HepG2 (cell line): ENCODE measurements around the gene PPME1. TPM values are rescaled to one million over a fixed set of nuclear protein-coding genes. Genes with fewer than 3 reads are reported as not detected.

ENCODE experiments used
- ATAC-seq: fragments of 200-7000 bp; cut with Tn5 transposase; 3 replicates; pipeline ENCODE4 v1.9.1; 2020; ENCODE audit warnings: mild to moderate bottlenecking, moderate library complexity
- BruUV-seq: library from RNA; stranded (reverse); fragments of 400-500 nt; replicated peaks from 2 replicates; lab custom pipeline; 2021; lab: Mats Ljungman, UMichigan
- CTCF ChIA-PET: fragments of 300-600 bp; formaldehyde crosslinking; extraction: SDS; loops from one replicate; lab custom pipeline; 2021; ENCODE audit warnings: low total read pairs, inconsistent platforms, low intra/inter-chr PET ratio; lab: Yijun Ruan, JAX
- POLR2A ChIA-PET: fragments of 350-600 bp; sonication (Branson Sonifier 250); formaldehyde crosslinking; loops from one replicate; lab custom pipeline; 2020; ENCODE audit warnings: antibody characterized with exemption, inconsistent platforms; lab: Yijun Ruan, JAX
- DNase-seq: peaks from one replicate; pipeline ENCODE4 v3.0.0-alpha.2; 2015; ENCODE audit warnings: low spot score
- FAIRE-seq: peaks from 3 replicates; lab custom pipeline; 2011; peaks lifted over from hg19 to GRCh38; lab: Jason Lieb, UNC
- H2AFZ ChIP-seq: one replicate; pipeline ENCODE4 v1.6.1; 2011; ENCODE audit warnings: low read length, inconsistent platforms
- H3K27ac ChIP-seq: fragments of 300-600 bp; 3 replicates; pipeline ENCODE4 v1.8.0; 2011; ENCODE audit warnings: mixed run types, mild to moderate bottlenecking, mixed read lengths, low read length, inconsistent platforms; ENCODE audit not compliant: insufficient read depth; ENCODE audit errors: extremely low read length
- H3K27me3 ChIP-seq, 2 experiments: fragments of 200-600 bp in 1 of 2; 2 replicates in 1 of 2; 3 replicates in 1 of 2; pipeline versions ENCODE4 v1.6.0 to v1.8.0; 2011; ENCODE audit warnings: low read length in 2 of 2, mild to moderate bottlenecking in 2 of 2, moderate library complexity in 2 of 2, inconsistent platforms in 1 of 2; ENCODE audit not compliant: insufficient read depth in 2 of 2, control insufficient read depth in 1 of 2
- H3K36me3 ChIP-seq, 2 experiments: fragments of 200-600 bp in 1 of 2; replicated peaks in 1 of 2; 2 replicates in 1 of 2; 3 replicates in 1 of 2; pipeline versions ENCODE4 v1.5.1 to v1.8.0; 2011; ENCODE audit warnings: low read length in 2 of 2, inconsistent platforms in 1 of 2; ENCODE audit not compliant: insufficient read depth in 2 of 2, control insufficient read depth in 1 of 2
- H3K4me1 ChIP-seq: 2 replicates; pipeline ENCODE4 v1.5.1; 2012; ENCODE audit warnings: low read length, inconsistent platforms; ENCODE audit not compliant: insufficient read depth
- H3K4me2 ChIP-seq: 2 replicates; pipeline ENCODE4 v1.6.0; 2011; ENCODE audit warnings: low read depth, low read length, inconsistent platforms
- H3K4me3 ChIP-seq, 3 experiments: fragments of 200-600 bp in 1 of 3; sonication (generic), shearing (Covaris generic) in 1 of 3; replicated peaks in 1 of 3; 2 replicates each; pipeline ENCODE4 v1.5.1; 2011 to 2016; ENCODE audit warnings: low read length in 3 of 3, inconsistent platforms in 2 of 3, low read depth in 2 of 3, mild to moderate bottlenecking in 2 of 3, control low read depth in 1 of 3, mixed read lengths in 1 of 3; ENCODE audit not compliant: insufficient read depth in 1 of 3
- H3K79me2 ChIP-seq: one replicate; pipeline ENCODE4 v1.6.1; 2011; ENCODE audit warnings: low read length, inconsistent platforms; ENCODE audit not compliant: insufficient read depth
- H3K9ac ChIP-seq: 2 replicates; pipeline ENCODE4 v1.6.0; 2011; ENCODE audit warnings: mild to moderate bottlenecking, low read depth, low read length, inconsistent platforms; ENCODE audit not compliant: insufficient read depth
- H3K9me3 ChIP-seq: 2 replicates; pipeline ENCODE4 v1.5.1; 2012; ENCODE audit warnings: mild to moderate bottlenecking, low read length
- H4K20me1 ChIP-seq: 2 replicates; pipeline ENCODE4 v1.6.0; 2011; ENCODE audit warnings: inconsistent platforms, mild to moderate bottlenecking, low read length, moderate library complexity; ENCODE audit not compliant: insufficient read depth
- CENPT ChIP-seq: sonication (generic); formaldehyde crosslinking; IDR thresholded peaks from 2 replicates; pipeline ENCODE4 v1.8.0; 2022; ENCODE audit warnings: low read depth, mild to moderate bottlenecking, moderate library complexity, missing genetic modification reagents
- KDM1A ChIP-seq: IDR thresholded peaks from 2 replicates; pipeline ENCODE4 v1.6.1; 2016; ENCODE audit warnings: missing compliant biosample characterization
- MAFF ChIP-seq: IDR thresholded peaks from 2 replicates; pipeline ENCODE4 v1.6.1; 2011; ENCODE audit warnings: low read depth, low read length, improper control_type of control experiment
- MAFK ChIP-seq, 2 experiments: IDR thresholded peaks in 1 of 2; conservative IDR thresholded peaks in 1 of 2; 2 replicates each; pipeline ENCODE4 v1.6.1; 2011; ENCODE audit warnings: improper control_type of control experiment in 2 of 2, low read length in 2 of 2
- NR2F2 ChIP-seq: IDR thresholded peaks from 2 replicates; pipeline ENCODE4 v1.6.1; 2012; ENCODE audit warnings: low read depth, inconsistent platforms, borderline replicate concordance
- ZBTB21 ChIP-seq: sonication (generic); formaldehyde crosslinking; IDR thresholded peaks from 2 replicates; pipeline ENCODE4 v1.4.0; 2020; ENCODE audit warnings: missing genetic modification reagents
- ZC3H13 ChIP-seq: sonication (generic); formaldehyde crosslinking; IDR thresholded peaks from 2 replicates; pipeline ENCODE4 v1.8.1; 2023; ENCODE audit warnings: mild to moderate bottlenecking, missing genetic modification reagents, moderate library complexity
- ZNF652 ChIP-seq: IDR thresholded peaks from 2 replicates; pipeline ENCODE4 v1.6.1; 2016; ENCODE audit warnings: low read depth, borderline replicate concordance
- ZNF670 ChIP-seq: sonication (generic); formaldehyde crosslinking; IDR thresholded peaks from 2 replicates; pipeline ENCODE4 v1.8.0; 2022; ENCODE audit warnings: mild to moderate bottlenecking, missing genetic modification reagents, borderline replicate concordance
- WGBS: methylation state at CpG from one replicate; pipeline ENCODE4 v1.1.6; 2017; ENCODE audit warnings: low lambda C conversion rate; 5-methylcytosine and 5-hydroxymethylcytosine counted together
- in situ Hi-C: cut with HindIII; loops from 2 replicates; pipeline ENCODE4 v1.10.0; 2017; ENCODE audit warnings: low pct_unique_long_range_greater_than_20kb; ENCODE audit not compliant: extremely low pct_ligation_motif_present
- intact Hi-C: fragments of 100-400 bp; cut with micrococcal nuclease; formaldehyde crosslinking; loops from one replicate; pipeline ENCODE4 v1.10.0; 2022; ENCODE audit not compliant: unreplicated experiment
- polyA plus RNA-seq, 8 experiments: library from polyadenylated mRNA; depleted of rRNA in 3 of 8; stranded (reverse) in 7 of 8; unstranded in 1 of 8; fragments of >200 nt; fragmentation: Illumina TruSeq in 4 of 8; extraction: Trizol in 4 of 8; gene quantifications; 2 replicates each; pipeline versions ENCODE4 v1.2.1 to v1.2.3, GENCODE V29; 2011 to 2016; ENCODE audit warnings: low read depth in 4 of 8, missing spikeins in 1 of 8, mixed read lengths in 1 of 8; ENCODE audit not compliant: insufficient read depth in 1 of 8
- total RNA-seq, 5 experiments: library from RNA; depleted of rRNA; stranded (reverse); fragments of >200 nt; fragmentation: Illumina TruSeq; extraction: Trizol; gene quantifications; 2 replicates each; pipeline ENCODE4 v1.2.3, GENCODE V29; 2016; ENCODE audit warnings: low read depth in 1 of 5
- TF ChIP-seq, protein P1 (sequence below): sonication (generic); formaldehyde crosslinking; IDR thresholded peaks from 2 replicates; pipeline ENCODE4 v1.4.0; 2020; ENCODE audit warnings: missing genetic modification reagents

PPME1 gene
- total and polyA plus RNA-seq, 2 of the 13 experiments (the other 11 are each of a cell fraction or from before 2014, with no cell fraction given) = 31.3 to 56.0 TPM

DNA sequence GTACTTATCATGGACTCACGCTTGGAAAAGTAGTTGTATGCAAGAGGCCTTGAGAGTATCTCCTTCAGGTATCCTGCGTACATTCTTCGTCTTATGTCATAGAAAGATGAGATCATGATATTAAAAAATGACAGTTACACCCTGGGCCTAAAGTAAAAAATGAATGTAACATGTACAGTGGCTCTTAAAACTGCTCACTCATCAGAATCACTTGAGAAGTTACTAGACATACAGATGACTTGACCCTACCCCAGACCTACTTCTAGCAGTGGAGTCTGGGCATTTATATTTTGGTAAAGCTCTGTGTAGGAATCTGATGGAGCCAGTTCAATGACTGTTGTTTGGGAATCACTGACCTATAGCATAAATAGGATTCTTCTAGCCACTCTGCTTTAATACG lies 54.5 kb downstream of the PPME1 start:
- in situ Hi-C loops = no loop called here
- TF ChIP-seq KDM1A (CRISPR knock-in tag) (no peak), MAFK (conservative IDR thresholded peaks at IDR 0.05 in 1 of 2, IDR thresholded peaks at IDR 0.05 in 1 of 2; ENCODE audit: low read length in 2 of 2) (peak; percentile 64 to 77), NR2F2 (no peak), CENPT (CRISPR knock-in tag) (no peak), ZC3H13 (CRISPR knock-in tag) (no peak), ZNF670 (CRISPR knock-in tag) (no peak), ZNF652 (CRISPR knock-in tag) (no peak), ZBTB21 (no peak), MAFF (peak; percentile 71)
- TF ChIP-seq, protein P1, sequence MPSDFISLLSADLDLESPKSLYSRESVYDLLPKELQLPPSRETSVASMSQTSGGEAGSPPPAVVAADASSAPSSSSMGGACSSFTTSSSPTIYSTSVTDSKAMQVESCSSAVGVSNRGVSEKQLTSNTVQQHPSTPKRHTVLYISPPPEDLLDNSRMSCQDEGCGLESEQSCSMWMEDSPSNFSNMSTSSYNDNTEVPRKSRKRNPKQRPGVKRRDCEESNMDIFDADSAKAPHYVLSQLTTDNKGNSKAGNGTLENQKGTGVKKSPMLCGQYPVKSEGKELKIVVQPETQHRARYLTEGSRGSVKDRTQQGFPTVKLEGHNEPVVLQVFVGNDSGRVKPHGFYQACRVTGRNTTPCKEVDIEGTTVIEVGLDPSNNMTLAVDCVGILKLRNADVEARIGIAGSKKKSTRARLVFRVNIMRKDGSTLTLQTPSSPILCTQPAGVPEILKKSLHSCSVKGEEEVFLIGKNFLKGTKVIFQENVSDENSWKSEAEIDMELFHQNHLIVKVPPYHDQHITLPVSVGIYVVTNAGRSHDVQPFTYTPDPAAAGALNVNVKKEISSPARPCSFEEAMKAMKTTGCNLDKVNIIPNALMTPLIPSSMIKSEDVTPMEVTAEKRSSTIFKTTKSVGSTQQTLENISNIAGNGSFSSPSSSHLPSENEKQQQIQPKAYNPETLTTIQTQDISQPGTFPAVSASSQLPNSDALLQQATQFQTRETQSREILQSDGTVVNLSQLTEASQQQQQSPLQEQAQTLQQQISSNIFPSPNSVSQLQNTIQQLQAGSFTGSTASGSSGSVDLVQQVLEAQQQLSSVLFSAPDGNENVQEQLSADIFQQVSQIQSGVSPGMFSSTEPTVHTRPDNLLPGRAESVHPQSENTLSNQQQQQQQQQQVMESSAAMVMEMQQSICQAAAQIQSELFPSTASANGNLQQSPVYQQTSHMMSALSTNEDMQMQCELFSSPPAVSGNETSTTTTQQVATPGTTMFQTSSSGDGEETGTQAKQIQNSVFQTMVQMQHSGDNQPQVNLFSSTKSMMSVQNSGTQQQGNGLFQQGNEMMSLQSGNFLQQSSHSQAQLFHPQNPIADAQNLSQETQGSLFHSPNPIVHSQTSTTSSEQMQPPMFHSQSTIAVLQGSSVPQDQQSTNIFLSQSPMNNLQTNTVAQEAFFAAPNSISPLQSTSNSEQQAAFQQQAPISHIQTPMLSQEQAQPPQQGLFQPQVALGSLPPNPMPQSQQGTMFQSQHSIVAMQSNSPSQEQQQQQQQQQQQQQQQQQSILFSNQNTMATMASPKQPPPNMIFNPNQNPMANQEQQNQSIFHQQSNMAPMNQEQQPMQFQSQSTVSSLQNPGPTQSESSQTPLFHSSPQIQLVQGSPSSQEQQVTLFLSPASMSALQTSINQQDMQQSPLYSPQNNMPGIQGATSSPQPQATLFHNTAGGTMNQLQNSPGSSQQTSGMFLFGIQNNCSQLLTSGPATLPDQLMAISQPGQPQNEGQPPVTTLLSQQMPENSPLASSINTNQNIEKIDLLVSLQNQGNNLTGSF (CRISPR knock-in tag) = no peak
- no peak overlapping the region for H3K4me3 ChIP-seq
- ATAC-seq = no peak
- no peaks in the 10 kb centered on the region for H3K9me3 ChIP-seq
- CTCF ChIA-PET = no interaction called here
- no peaks in the 10 kb centered on the region for H4K20me1 ChIP-seq
- H3K36me3 ChIP-seq = peaks cover 4 to 29% of the 10 kb centered on the region in 2 experiments
- no peak overlapping the region for H3K4me2 ChIP-seq
- H3K79me2 ChIP-seq = no peaks in the 10 kb centered on the region
- no peak overlapping the region for H3K9ac ChIP-seq
- no TSS peak for BruUV-seq
- DNase-seq = no peak
- H3K4me1 ChIP-seq = no peaks in the 10 kb centered on the region
- intact Hi-C loops = no loop called here
- H3K27ac ChIP-seq = no peak overlapping the region
- POLR2A ChIA-PET = no interaction called here
- H2AFZ ChIP-seq = no peak overlapping the region
- H3K27me3 ChIP-seq = no peaks in the 10 kb centered on the region
- WGBS = 97% methylated on average over 4 of the region's 4 CpGs
- no peak for FAIRE-seq
